OCI-LY1 (cell line): ENCODE measurements around the gene CNTNAP5.

ENCODE experiments used
- EZH2 ChIP-seq: fragments of 200-600 bp; sonication (generic), shearing (Covaris generic); IDR thresholded peaks from 2 replicates; pipeline ENCODE4 v1.8.0; 2017; ENCODE audit warnings: borderline replicate concordance, mixed run types, mild to moderate bottlenecking, antibody characterized with exemption, low read length, moderate library complexity, mixed read lengths
- TF ChIP-seq, protein P1 (sequence below): fragments of 200-600 bp; sonication (generic), shearing (Covaris generic); IDR thresholded peaks from 2 replicates; pipeline ENCODE4 v1.5.1; 2017; ENCODE audit warnings: mild to moderate bottlenecking, antibody characterized with exemption, low read length, moderate library complexity, mixed read lengths

DNA sequence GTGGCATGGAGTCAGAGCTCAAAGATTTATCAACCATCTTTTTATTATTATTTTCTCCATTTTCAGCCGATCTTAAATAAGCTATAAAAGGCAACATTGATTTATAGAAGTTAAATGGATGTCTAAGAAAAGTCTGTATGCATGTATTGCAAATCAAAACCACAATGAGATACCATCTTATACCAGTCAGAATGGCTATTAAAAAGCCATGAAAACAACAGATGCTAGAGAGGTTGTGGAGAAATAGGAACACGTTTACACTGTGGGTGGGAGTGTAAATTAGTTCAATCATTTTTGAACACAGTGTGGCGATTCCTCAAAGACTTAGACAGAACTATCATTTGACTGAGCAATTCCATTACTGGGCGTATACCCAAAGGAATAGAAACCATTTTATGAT, 731.0 kb downstream of the CNTNAP5 start:
- TF ChIP-seq, protein P1, sequence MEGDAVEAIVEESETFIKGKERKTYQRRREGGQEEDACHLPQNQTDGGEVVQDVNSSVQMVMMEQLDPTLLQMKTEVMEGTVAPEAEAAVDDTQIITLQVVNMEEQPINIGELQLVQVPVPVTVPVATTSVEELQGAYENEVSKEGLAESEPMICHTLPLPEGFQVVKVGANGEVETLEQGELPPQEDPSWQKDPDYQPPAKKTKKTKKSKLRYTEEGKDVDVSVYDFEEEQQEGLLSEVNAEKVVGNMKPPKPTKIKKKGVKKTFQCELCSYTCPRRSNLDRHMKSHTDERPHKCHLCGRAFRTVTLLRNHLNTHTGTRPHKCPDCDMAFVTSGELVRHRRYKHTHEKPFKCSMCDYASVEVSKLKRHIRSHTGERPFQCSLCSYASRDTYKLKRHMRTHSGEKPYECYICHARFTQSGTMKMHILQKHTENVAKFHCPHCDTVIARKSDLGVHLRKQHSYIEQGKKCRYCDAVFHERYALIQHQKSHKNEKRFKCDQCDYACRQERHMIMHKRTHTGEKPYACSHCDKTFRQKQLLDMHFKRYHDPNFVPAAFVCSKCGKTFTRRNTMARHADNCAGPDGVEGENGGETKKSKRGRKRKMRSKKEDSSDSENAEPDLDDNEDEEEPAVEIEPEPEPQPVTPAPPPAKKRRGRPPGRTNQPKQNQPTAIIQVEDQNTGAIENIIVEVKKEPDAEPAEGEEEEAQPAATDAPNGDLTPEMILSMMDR, result no peak
- no peak for TF ChIP-seq EZH2
